PC-3 (cell line): Measurements from ENCODE around the gene RHBDD1.

Source experiments
- CTCF ChIP-seq: fragments of 300-600 bp; sonication (generic); conservative IDR thresholded peaks from 2 replicates; pipeline ENCODE4 v1.5.1; 2017; ENCODE audit warnings: antibody characterized with exemption, low read depth, mild to moderate bottlenecking, low read length
- EZH2 ChIP-seq: fragments of 300-600 bp; sonication (generic); IDR thresholded peaks from one replicate; pipeline ENCODE4 v1.6.1; 2017; ENCODE audit warnings: antibody characterized with exemption, mild to moderate bottlenecking, low read length; ENCODE audit not compliant: unreplicated experiment
- EZH2phosphoT487 ChIP-seq: fragments of 300-600 bp; sonication (generic); IDR thresholded peaks from 2 replicates; pipeline ENCODE4 v1.6.1; 2018; ENCODE audit warnings: mild to moderate bottlenecking, antibody characterized with exemption, low read length, borderline replicate concordance

- TF ChIP-seq CTCF (no peak), EZH2phosphoT487 (no peak), EZH2 (no peak)
Observed at GRCh38 chr2:227043981-227044380, 208.1 kb downstream of the RHBDD1 start.
